Transverse colon (tissue), 4 donors: ENCODE data around the gene PTPN2.

Experiments
- EP300 ChIP-seq: sonication (generic); formaldehyde crosslinking; IDR thresholded peaks from one replicate; pipeline ENCODE4 v1.6.1; 2017; ENCODE audit warnings: antibody characterized with exemption, low read depth
- POLR2A ChIP-seq: fragments of 450-650 bp; IDR thresholded peaks from one replicate; pipeline ENCODE4 v1.6.1; 2016; ENCODE audit warnings: antibody characterized with exemption, mild to moderate bottlenecking, moderate library complexity
- POLR2AphosphoS5 ChIP-seq, 3 donors: sonication (generic); formaldehyde crosslinking; IDR thresholded peaks; one replicate each; pipeline ENCODE4 v1.6.1; 2016; ENCODE audit warnings: antibody characterized with exemption in 3 of 3
- TF ChIP-seq, protein P1 (sequence below), 5 experiments: fragments of 200-600 bp in 3 of 5; fragments of 450-650 bp in 2 of 5; sonication (generic) in 3 of 5; IDR thresholded peaks; 1 replicate in 2 of 5; 2 replicates in 3 of 5; pipeline ENCODE4 v1.5.1; 2016 to 2017; ENCODE audit warnings: antibody characterized with exemption in 5 of 5, inconsistent platforms in 3 of 5, mild to moderate bottlenecking in 2 of 5, moderate library complexity in 1 of 5

DNA sequence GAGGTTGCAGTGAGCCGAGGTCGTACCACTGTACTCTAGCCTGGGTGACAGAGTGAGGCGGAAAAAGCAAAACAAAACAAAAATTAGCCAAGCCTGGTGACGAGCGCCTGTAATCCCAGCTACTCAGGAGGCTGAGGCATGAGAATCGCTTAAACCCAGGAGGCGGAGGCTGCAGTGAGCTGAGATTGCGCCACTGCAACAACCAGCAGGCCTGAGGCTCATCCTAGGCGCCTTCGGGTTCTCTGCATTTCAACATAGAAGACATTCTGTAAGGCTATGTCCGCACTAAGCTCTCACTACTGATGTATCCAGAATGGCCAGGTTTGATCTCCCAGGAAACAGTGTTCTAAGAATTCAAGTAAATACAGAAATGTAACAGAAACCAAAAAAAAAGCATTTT, 23.5 kb downstream of the PTPN2 start:
- TF ChIP-seq, protein P1, sequence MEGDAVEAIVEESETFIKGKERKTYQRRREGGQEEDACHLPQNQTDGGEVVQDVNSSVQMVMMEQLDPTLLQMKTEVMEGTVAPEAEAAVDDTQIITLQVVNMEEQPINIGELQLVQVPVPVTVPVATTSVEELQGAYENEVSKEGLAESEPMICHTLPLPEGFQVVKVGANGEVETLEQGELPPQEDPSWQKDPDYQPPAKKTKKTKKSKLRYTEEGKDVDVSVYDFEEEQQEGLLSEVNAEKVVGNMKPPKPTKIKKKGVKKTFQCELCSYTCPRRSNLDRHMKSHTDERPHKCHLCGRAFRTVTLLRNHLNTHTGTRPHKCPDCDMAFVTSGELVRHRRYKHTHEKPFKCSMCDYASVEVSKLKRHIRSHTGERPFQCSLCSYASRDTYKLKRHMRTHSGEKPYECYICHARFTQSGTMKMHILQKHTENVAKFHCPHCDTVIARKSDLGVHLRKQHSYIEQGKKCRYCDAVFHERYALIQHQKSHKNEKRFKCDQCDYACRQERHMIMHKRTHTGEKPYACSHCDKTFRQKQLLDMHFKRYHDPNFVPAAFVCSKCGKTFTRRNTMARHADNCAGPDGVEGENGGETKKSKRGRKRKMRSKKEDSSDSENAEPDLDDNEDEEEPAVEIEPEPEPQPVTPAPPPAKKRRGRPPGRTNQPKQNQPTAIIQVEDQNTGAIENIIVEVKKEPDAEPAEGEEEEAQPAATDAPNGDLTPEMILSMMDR (IDR thresholded peaks at IDR 0.05), result no peak
- no peak for TF ChIP-seq POLR2A
- TF ChIP-seq POLR2AphosphoS5 (IDR thresholded peaks at IDR 0.05), result no peak
- TF ChIP-seq EP300, result no peak
